Measurements from ENCODE around the gene SORL1.

DNA sequence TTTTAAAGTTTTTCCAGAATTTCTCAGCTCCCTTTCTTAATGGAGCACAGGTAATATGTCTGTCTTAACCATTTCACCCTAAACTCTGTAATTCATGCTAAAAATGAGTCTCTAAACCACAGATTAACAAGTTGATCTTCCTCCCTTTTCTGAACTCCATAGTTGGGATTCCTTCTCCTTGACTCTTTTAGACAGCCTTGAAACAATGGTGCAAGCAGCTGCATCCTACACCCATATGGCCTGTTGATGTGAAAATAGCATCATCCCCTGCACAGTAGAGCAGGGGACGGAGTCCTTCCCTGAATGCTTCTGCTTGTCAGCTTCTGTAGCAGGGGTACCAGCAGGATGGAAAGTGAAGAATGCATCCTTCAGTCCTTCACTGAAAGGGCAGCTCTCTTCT lies 193.5 kb downstream of the SORL1 start:
- TF ChIP-seq ATF7 (IDR thresholded peaks at IDR 0.05): no peak
- no peak for TF ChIP-seq RCOR1 (IDR thresholded peaks at IDR 0.05; ENCODE audit: borderline replicate concordance in 1 of 2, low read depth in 2 of 2, low read length in 2 of 2)
- no peak for TF ChIP-seq BCLAF1 (IDR thresholded peaks at IDR 0.05; ENCODE audit: borderline replicate concordance in 1 of 2, control insufficient read depth in 1 of 2, low read depth in 2 of 2, low read length in 1 of 2)
- TF ChIP-seq KDM5B (IDR thresholded peaks at IDR 0.05; ENCODE audit: insufficient replicate concordance, low read depth, low read length): no peak
- TF ChIP-seq ZNF324 (CRISPR knock-in tag; IDR thresholded peaks at IDR 0.05): no peak
